SK-N-MC (cell line): ENCODE data around the gene ARFGEF2.

Experiments used
- DNase-seq: peaks from one replicate; pipeline ENCODE4 v3.0.0-alpha.2; 2011; ENCODE audit warnings: low read depth, low spot score
- H3K27ac ChIP-seq: fragments of 200-600 bp; sonication (generic); 2 replicates; pipeline ENCODE4 v1.5.1; 2016; ENCODE audit warnings: mixed run types
- H3K36me3 ChIP-seq: fragments of 200-600 bp; sonication (generic); 2 replicates; pipeline ENCODE4 v1.6.1; 2017; ENCODE audit warnings: antibody characterized with exemption, low read length, mixed read lengths; ENCODE audit not compliant: insufficient read depth
- H3K4me3 ChIP-seq: fragments of 200-600 bp; sonication (generic); 2 replicates; pipeline ENCODE4 v1.5.1; 2016
- H3K9ac ChIP-seq: fragments of 200-600 bp; sonication (generic); 2 replicates; pipeline ENCODE4 v1.8.0; 2017; ENCODE audit warnings: mixed run types, mixed read lengths; ENCODE audit not compliant: insufficient read length
- H3K9me3 ChIP-seq: fragments of 200-600 bp; sonication (generic); 2 replicates; pipeline ENCODE4 v1.6.1; 2017; ENCODE audit warnings: low read depth, mild to moderate bottlenecking, antibody characterized with exemption, low read length, moderate library complexity, mixed read lengths
- EZH2 ChIP-seq: fragments of 200-600 bp; sonication (generic); IDR thresholded peaks from one replicate; pipeline ENCODE4 v1.6.1; 2017; ENCODE audit warnings: antibody characterized with exemption
- FOXP2 ChIP-seq: optimal IDR thresholded peaks from 2 replicates; pipeline ENCODE3; 2011; ENCODE audit warnings: mild to moderate bottlenecking, moderate library complexity; ENCODE audit not compliant: insufficient read depth; ENCODE audit errors: extremely low read length, control extremely low read depth
- POLR2AphosphoS5 ChIP-seq: IDR thresholded peaks from 2 replicates; pipeline ENCODE4 v1.6.1; 2012; ENCODE audit warnings: mild to moderate bottlenecking, low read depth, low read length, borderline replicate concordance

ARFGEF2 gene

DNA sequence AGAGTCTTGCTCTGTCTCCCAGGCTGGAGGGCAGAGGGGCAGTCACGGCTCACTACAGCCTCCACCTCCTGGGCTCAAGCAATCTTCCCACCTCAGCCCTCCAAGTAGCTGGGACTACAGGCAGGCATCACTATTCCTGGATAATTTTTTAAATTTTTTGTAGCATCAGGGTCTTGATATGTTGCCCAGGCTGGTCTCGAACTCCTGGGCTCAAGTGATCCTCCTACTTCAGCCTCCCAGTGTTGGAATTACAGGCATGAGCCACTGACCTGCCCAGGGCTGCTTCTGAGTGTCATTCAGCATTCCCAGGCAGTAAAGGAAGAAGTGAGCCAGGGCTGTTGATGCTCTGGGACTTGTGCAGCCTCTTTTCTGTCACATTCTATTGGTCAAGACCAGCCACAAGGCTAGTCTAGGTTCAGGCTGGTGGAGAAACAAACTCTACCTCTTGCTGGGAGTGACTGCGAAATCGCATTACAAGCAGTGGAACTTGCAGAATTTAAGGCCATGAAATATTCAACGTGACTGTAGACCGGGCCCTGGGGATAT is 2.1 kb upstream of the ARFGEF2 start:
- TF ChIP-seq POLR2AphosphoS5 (no peak), FOXP2 (no peak)
- Histone ChIP-seq H3K9me3 (no peaks in the 10 kb centered on the region), H3K9ac (no peak overlapping the region), H3K4me3 (no peak overlapping the region), H3K36me3 (no peaks in the 10 kb centered on the region), H3K27ac (no peak overlapping the region)
- DNase-seq: no peak

DNA sequence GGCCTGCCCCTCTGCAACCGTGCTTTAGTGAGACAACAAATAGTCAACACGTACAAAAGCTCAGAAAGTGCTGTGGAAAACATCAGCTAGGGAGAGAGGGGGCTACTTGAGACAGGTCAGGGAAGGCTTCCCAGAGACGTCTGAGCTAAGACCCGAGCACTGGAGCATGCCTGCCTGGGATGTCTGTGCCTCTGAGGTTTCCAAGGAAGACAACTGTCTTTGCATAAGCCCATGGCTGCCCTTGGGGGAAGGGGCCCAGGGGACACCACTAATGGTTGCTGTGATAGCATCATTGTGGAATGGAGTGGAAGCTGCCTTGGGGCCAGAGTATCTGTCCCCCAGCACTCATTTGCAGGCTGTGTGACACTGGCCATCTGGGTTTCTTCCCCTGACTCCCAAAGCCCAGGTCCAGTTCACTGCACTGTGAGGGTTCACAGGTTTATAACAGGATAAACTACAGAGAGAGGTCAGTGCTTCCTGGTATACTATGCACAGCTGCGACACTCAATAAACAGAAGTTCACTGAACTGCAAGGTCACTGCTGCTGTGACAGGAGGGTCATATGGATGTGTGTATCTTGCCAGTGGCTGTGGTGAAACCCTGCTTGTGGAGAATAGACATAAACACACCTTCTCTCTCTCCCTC is 1.5 kb upstream of the ARFGEF2 start:
- Histone ChIP-seq H3K4me3 (no peak overlapping the region; the same call in 1 of the 2 replicates), H3K9ac (no peak overlapping the region)
- no peak for DNase-seq

DNA sequence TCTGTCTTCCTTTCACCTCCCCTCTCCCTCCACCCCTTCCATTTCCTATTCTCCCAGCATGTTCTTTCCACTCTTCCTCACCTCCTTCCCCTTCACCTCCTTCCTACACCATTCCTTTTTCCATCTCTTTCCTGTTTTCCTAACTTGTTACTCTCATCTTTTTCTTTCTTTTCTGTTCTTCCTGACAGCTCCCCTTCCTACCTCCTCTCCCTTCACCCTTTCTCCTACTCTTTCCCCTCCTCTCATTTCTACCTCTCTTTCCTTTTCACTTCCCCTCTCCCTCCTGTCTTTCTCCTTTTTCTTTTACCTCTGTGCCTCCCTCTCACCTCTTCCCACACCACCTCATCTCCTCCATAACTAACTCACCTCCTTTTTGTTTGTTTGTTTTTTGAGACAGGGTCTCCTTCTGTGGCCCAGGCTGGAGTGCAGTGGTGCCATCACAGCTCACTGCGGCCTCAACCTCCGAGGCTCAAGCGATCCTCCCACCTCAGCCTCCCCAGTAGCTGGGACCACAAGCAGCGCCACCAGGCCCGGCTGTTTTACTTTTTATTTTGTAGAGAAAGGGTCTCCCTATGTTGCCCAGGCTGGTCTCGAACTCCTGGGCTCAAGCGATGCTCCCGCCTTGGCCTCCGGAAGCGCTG is 864 bp upstream of the ARFGEF2 start:
- peak overlapping the region; percentile 94 for H3K9ac ChIP-seq
- H3K4me3 ChIP-seq: peak overlapping the region; percentile 97
- TF ChIP-seq POLR2AphosphoS5 (no peak), FOXP2 (no peak), EZH2 (no peak)
- no peak for DNase-seq
- H3K36me3 ChIP-seq: no peaks in the 10 kb centered on the region
- H3K27ac ChIP-seq: no peak overlapping the region
- no peaks in the 10 kb centered on the region for H3K9me3 ChIP-seq

More for the DNA sequence above, 1.5 kb upstream of the ARFGEF2 start:
- Histone ChIP-seq H3K9me3 (no peaks in the 10 kb centered on the region), H3K36me3 (no peaks in the 10 kb centered on the region), H3K27ac (no peak overlapping the region)
- TF ChIP-seq EZH2 (no peak), FOXP2 (no peak), POLR2AphosphoS5 (no peak)

DNA sequence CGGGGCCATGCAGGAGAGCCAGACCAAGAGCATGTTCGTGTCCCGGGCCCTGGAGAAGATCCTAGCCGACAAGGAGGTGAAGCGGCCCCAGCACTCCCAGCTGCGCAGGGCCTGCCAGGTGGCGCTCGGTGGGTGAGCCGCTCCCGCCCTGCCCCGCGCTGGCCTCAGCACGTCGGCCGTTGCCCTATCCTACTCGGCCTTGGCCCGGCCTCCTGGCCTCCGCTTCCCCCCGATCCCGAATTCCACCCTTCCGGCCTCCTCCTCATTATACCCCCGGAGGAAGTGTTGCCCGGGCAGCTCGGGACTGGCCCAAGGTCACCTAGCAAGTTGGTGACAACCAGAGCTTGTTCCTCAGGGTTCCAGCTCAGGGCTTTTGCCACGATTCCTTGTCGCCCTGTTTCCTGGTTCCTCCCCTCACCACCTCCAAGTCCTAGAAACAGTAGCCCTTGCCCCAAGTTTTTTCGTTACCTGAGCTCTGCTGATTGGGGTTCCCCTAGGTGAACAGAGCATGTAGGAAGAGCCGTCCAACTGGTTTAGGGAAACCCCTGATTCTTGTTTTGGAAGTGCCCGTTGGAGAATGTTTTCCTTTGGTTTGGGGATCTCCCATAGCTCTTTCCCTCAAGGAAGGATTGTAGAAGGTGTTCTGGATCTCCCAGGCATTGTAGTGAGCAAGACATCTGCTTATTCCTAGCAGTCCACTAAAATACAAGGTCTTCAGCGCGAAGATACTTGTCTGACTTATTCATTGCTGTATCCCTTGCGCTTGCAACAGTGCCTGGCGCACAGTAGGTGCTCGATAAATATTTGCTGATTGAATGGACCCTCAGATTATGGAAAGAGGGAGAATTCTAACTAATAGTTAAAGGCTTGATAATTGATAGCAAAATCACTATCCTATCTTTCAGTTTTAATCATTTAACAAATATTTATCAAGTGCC is 641 bp downstream of the ARFGEF2 start:
- peak overlapping the region; percentile 97 for H3K4me3 ChIP-seq
- peak overlapping the region; percentile 4; the same call in 1 of the 2 replicates for H3K27ac ChIP-seq
- no peak for DNase-seq
- H3K9ac ChIP-seq: peak overlapping the region; percentile 94
- no peaks in the 10 kb centered on the region for H3K9me3 ChIP-seq
- H3K36me3 ChIP-seq: no peaks in the 10 kb centered on the region
- TF ChIP-seq EZH2 (no peak), FOXP2 (no peak), POLR2AphosphoS5 (no peak)

DNA sequence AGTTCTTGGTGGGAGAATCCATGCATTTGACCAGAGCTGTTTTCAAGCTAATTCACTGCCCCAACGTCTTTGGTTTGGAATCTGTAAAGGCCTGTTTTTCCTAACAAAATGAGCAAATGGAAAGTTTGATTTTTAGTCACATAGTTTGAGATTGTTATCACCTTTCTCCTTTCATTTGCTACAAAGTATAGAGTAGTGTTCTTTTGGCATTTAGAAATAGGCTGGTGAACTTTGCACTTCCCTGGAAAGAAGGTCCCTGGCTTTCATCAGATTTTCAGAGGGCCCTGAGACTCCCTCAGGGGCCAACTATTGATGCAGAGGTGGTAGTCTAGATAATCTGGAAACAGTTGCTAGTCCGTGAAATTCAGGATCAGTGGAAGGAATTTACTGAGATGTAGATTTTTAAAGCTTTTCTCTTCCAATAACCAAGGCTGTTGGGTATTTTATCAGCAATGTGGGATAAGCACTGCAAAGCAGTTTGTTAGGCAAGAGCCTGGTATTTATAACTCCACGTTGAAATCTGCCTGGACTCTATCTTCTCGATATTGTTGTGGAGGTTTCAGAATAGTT is 1.7 kb downstream of the ARFGEF2 start:
- no peak for DNase-seq
- Histone ChIP-seq H3K36me3 (no peaks in the 10 kb centered on the region), H3K27ac (peak overlapping the region; percentile 19; the same call in 1 of the 2 replicates), H3K4me3 (peak overlapping the region; percentile 97; the same call in 1 of the 2 replicates), H3K9ac (peak overlapping the region; percentile 94), H3K9me3 (no peaks in the 10 kb centered on the region)
- no peak for TF ChIP-seq FOXP2
- TF ChIP-seq EZH2: no peak
- no peak for TF ChIP-seq POLR2AphosphoS5

DNA sequence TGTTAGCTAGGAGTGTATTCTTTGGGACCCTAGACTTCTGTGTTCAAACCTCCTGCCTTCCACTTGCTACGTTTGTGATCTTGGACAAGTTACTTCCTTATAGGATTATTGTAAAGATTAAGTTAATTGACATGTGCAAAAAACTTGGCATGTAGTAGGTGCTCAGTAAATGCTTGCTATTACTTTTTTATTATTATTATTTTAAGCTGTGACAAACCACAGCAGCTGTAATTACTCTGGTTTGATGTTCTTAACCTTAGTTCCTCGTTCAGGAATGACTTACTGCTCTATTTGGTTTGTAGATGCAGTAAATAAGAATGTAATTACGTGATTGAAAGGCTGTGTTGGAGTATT is 3.2 kb downstream of the ARFGEF2 start:
- H3K27ac ChIP-seq: no peak overlapping the region
- H3K4me3 ChIP-seq: no peak overlapping the region
- DNase-seq: no peak

DNA sequence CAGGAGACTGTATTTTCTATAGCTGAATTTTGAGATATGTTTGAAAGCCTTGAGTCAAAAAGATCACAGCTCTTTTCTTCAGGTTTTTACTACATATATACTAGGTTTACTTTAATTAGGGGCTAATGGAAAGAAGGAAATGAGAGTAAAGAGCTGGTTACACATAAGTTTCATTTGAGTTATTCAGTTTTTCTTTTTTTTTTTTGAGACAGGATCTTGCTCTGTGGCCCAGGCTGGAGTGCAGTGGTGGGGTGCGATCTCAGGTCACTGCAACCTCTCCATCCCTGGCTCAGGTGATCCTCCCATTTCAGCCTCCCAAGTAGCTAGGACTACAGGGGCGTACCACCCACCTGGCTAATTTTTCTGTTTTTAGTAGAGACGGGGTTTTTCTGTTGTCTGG is 4.8 kb downstream of the ARFGEF2 start:
- no peak for DNase-seq
- Histone ChIP-seq H3K36me3 (no peaks in the 10 kb centered on the region), H3K9me3 (no peaks in the 10 kb centered on the region), H3K9ac (no peak overlapping the region), H3K4me3 (no peak overlapping the region), H3K27ac (no peak overlapping the region)
- no peak for TF ChIP-seq FOXP2
- TF ChIP-seq POLR2AphosphoS5: no peak
- TF ChIP-seq EZH2: no peak

More for the DNA sequence above, 3.2 kb downstream of the ARFGEF2 start:
- Histone ChIP-seq H3K9me3 (no peaks in the 10 kb centered on the region), H3K36me3 (no peaks in the 10 kb centered on the region), H3K9ac (no peak overlapping the region)
- no peak for TF ChIP-seq POLR2AphosphoS5
- no peak for TF ChIP-seq FOXP2
- TF ChIP-seq EZH2: no peak

DNA sequence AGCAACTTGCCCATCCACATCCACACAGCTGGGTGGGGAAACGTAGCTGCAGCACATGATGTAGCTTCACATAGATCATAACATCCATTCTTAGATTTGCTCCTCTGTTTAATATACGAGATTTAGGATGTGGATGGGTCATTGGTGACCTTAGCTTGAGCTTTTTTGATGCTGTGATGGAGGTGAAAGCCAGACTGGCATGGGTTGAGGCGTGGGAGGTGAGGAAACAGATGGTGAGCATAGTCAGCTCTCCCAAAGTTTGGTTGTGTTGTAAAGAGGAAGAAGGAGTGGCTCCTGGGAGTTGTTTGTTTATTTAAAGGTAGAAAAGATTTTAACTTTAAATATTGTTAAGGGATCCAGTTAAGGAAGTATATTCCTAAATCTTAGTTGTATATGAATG is 5.3 kb downstream of the ARFGEF2 start:
- H3K27ac ChIP-seq: no peak overlapping the region
- DNase-seq: no peak

More for the DNA sequence above, 5.3 kb downstream of the ARFGEF2 start:
- TF ChIP-seq POLR2AphosphoS5 (no peak), EZH2 (no peak), FOXP2 (no peak)
- Histone ChIP-seq H3K9me3 (no peaks in the 10 kb centered on the region), H3K9ac (no peak overlapping the region), H3K36me3 (no peaks in the 10 kb centered on the region), H3K4me3 (no peak overlapping the region)
